ENCODE results near the gene SNN. TPM values are rescaled to one million over a fixed set of nuclear protein-coding genes. Genes with fewer than 3 reads are reported as not detected.
A peak's percentile ranks its signal among the peaks of the same experiment; 100 is the strongest.

SNN gene
- 28.3 TPM for total RNA-seq
- long read RNA-seq, transcript SNN-201 (2 exons, 3,312 nt): major isoform, 165 of 180 reads
- long read RNA-seq, partial matches to known transcripts: 14 of 180 reads
- long read RNA-seq, other reads (novel, unspliced or antisense): 1 of 180 reads

DNA sequence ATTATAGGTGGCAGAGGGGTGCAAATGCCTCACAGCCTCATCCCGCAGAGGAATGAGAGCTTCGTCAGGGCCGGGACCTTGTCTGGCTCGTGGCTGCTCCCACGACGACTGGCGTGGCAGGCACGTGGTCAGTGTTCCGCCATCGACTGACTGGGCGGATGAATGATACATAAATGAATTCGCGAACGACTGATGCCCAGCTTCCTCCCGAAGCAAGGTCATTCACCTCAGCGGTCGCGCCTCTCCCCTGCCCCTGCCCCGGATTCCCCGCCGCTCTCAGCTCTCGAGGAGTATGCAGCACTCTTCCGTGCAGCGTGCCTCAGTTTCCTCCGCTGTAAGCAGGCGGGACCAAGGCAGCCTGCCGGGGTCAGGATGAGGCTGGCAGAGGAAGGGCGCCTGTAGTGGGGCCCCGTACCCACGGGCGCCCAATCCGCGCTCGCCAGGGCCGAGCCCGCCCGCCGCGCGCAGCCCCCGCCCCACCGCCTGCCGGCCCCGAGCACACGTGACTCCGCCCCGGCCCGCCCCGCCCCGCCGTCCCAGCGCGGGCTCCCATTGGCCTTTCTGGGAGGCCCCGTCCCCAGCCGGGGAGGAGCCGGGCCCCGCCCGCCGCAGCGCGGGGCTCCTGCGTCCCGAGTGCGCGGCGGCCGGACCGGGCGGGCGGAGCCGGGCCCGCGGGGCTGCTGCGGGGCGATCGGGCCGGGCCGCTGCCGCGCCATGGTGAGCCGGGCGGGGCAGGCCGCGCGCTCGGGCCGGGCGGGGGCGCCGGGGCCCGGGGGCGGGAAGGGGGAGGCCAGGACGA, at the start of gene SNN:
SNN (plus strand) TSS at position 632 of the 799 bp plus-strand sequence. CDS start 7,605 bp downstream, outside the sequence.
- intact Hi-C loops (cut with DNase I): no loop called here
- DNase-seq: peak; percentile 93

DNA sequence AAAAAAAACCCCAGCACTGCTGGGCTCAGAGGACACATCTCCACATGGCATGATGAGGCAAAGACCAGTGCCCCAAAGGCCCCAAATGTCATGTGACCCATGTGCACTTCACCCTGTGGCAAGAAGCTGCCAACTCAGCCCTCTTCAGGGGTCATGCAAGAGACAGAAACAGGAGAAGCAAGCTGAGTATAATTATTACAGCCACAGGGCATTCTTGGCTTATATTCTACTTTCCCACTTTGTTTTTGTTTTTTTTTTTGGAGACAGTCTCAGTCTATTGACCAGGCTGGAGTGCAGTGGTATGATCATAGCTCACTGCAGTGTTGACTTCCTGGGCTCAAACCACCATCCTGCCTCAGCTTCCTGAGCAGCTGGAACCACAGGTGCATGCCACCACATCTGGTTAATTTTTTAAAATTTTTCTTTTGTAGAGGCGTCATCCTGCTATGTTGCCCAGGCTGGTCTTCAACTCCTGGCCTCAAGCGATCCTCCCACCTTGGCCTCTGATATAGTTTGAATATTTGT, 48.9 kb upstream of the SNN start:
- ATAC-seq (ENCODE audit: poor library complexity) (peak; percentile 36), DNase-seq (no peak)
- intact Hi-C loops (cut with DNase I): no loop called here

More for the DNA sequence above, at the start of gene SNN:
- peak; percentile 92 for ATAC-seq (ENCODE audit: poor library complexity)

DNA sequence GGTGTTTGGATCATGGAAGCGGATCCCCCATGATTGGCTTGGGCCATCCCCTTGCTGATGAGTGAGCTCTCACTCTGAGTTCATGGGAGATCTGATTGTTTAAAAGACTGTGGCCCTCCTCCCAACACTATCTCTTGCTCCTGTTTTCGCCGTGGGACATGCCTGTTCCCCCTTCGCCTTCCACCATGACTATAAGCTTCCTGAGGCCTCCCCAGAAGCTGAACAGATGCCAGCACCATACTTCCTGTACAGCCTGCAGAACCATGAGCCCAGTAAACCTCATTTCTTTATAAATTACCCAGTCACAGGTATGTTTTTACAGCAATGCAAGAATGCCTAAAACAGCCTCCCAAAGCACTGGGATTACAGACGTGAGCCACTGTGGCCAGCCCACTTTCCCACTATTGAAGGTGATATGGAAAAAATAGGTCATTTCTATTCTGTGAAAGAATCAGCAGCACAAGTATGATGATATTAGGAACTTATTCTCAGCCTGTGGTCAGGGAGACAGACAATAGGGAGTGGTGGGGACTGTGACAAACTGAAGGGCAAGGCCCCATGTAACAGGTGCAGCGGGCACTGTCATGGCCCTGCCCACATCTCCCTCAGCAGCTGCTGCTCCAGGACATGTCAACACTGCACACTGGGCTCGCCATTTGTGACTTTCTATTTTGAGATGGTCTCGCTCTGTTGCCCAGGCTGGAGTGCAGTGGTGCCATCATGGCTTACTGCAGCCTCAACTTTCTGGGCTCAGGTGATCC, 47.8 kb upstream of the SNN start:
- intact Hi-C loops (cut with DNase I): no loop called here
- ATAC-seq (ENCODE audit: poor library complexity): no peak
- no peak for DNase-seq

DNA sequence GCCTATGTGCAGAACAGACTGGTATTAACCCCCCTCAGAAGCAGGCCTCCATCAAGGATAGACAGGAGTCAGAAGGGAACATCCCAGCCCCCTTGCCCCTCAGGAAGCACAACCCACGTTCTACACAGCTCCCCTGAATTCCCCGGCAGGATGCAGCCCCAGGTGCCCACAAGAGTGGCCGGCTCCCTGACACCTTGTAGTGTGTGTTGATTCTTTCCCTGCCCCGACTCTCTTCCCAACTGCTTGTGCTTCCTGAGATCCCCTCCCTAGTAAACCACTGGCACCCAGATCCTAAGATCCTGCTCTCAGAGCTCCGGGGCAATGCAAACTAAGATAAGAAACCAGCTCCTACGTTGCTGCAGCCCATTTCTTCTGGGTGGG, 46.7 kb upstream of the SNN start:
- no peak for DNase-seq
- intact Hi-C loops (cut with DNase I): no loop called here
- ATAC-seq (ENCODE audit: poor library complexity): no peak

DNA sequence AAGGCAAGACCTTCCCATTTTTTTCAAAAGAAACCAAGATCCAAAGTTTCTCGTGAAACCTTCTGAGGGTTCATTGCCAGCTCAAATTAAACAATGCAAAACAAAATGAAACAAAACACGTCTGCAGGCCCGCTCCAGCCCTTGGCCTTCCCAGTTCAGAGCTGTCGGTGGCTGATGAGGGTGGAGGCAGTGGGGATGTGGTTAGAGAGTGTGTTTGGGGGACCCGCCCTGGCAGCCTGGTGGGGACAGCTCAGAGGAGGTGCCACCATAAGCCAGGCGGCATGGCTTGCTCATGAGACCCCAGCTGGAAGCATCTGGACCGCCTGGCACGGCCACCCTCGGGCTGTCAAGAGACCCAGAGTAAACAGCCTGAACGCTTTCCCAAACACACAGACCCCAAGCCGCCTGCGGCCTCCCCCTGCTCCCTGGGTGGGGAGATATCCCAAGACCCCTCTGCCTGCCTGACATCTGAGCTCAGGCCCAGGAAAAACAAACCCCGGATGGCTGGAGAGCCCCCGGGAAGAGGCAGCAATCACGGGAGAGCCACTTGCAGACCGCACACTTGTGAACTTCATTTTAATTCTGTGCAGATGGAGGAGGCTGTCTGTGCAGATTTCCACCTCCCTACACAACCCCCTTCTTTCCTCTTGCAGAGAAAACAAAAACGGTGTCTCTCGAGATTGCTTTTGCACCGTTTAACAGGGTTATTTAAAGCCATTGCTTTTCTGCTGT, 46.2 kb upstream of the SNN start:
- ATAC-seq (ENCODE audit: poor library complexity) (peak; percentile 67), DNase-seq (peak; percentile 68)
- intact Hi-C loops (cut with DNase I): no loop called here

DNA sequence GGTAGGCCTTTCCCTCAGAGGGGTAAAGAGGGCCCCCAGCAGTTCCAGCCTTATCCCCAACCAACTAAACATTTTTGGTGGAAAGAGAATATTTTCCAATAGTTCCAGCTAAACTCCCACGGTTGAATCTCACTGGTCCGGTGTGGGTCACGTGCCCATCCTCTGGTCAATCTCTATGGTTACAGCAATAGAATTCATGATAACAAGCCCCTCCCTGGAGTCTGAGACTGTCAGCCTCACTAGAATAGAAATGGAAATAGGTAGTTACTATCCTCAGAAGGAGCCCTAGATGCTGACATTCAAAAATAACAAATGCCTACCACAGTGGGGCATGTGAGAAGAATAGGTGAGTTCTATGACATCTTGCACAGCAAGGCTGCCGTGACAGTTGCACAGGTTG, 44.0 kb upstream of the SNN start:
- DNase-seq (no peak), ATAC-seq (ENCODE audit: poor library complexity) (no peak)
- intact Hi-C loops (cut with DNase I): no loop called here

DNA sequence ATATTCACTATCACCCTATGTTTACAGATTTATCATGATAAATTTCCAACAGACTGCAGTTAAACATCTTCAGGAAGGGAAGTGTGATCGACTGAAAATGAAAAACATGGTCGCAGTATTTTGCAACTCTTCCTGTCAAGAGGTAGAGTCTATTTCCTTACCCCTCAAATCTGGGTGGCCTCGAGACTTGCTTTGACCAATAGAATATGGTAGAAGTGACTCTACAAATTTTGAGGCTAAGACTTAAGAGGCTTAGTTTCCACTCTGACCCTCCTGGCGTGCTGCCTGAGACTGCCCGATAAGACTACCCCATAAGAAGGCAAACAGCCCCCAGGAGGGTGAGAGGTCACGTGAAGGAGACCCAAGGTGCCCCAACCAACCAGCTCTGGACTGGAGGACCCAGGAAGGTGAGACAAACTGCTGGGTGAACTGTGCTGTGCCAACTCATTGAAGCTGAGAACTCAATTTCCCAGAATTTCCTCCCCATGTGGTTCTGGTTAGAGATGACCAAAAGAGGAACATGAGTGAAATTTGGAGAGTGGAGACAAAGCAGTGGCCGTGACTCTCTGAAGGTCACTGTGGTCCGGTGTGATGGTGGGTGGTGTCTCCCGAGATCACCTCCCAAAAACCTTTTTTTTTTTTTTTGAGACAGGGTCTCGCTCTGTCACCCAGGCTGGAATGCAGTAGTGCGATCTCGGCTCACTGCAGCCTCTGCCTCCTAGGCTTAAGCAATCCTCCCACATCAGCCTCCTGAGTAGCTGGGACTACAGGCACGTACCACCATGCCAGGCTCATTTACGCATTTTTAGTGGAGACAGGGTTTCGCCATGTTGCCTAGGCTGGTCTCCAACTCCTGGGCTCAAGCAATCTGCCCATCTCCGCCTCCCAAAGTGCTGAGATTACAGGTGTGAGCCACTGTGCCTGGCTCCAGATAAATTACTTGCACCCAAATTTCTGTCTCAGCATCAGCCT, 43.3 kb upstream of the SNN start:
- intact Hi-C loops (cut with DNase I): no loop called here
- ATAC-seq (ENCODE audit: poor library complexity) (no peak), DNase-seq (no peak)

DNA sequence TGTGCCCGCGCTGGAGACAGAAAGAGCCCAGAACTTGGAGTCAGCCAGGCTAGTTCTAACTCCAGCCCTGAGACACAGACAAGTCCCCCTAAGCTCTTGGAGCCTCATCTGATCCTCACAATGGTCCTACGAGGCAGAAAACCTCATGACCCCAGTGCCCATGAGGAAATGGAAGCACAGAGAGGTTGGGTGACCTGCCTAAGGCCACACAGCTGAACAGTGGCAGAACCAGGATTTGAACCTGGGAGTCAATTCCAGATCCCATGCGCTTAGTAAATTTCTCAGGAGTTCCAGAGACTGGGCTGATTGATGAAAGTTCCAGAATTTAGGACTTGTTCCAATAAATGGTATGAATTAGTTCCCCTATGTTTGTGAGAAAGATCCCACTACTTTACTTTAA, 42.5 kb upstream of the SNN start:
- no peak for ATAC-seq (ENCODE audit: poor library complexity)
- DNase-seq: no peak
- intact Hi-C loops (cut with DNase I): no loop called here

DNA sequence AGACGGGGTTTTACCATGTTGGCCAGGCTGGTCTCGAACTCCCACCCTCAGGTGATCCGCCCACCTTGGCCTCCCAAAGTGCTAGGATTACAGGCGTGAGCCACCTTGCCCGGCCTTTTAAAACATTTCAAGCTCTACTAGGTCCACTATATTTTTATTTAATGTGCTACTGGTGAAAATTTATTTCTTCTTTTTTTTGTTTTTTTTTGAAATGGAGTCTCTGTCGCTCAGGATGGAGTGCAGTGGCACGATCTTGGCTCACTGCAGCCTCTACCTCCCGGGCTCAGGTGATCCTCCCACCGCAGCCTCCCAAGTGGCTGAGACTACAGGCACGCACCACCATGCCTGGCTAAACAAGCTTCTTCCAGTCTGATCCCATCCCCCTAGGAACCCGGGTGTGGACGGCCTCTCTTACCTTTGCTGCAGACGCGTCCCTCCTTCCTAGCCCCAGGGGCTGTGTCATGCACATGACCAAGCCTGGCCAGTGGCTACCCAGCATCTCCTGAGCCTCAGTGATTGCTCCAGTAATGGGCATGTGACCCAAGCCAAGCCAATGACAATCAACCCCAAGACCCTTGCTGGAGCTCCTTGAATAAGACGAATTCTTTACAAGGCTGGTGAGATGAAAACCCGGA, 41.5 kb upstream of the SNN start:
- intact Hi-C loops (cut with DNase I): no loop called here
- DNase-seq: no peak

DNA sequence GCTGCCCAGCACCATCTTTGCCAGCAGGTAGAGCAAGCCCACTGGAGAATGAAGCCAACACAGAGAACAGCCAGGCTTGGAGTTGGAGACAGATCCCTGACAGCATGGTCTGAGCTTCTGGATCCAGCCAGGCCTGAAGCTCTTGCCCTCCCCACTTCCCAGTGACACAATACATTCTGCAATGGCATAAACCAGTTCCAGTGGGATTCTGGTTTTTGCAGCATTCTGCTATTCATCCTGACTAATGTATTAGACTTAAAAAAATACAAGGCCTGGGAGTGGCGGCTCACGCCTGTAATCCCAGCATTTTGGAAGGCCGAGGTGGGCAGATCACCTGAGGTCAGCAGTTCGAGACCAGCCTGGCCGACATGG, 41.0 kb upstream of the SNN start:
- DNase-seq (no peak), ATAC-seq (ENCODE audit: poor library complexity) (no peak)
- intact Hi-C loops (cut with DNase I): no loop called here

More for the DNA sequence above, 41.5 kb upstream of the SNN start:
- ATAC-seq (ENCODE audit: poor library complexity): no peak

DNA sequence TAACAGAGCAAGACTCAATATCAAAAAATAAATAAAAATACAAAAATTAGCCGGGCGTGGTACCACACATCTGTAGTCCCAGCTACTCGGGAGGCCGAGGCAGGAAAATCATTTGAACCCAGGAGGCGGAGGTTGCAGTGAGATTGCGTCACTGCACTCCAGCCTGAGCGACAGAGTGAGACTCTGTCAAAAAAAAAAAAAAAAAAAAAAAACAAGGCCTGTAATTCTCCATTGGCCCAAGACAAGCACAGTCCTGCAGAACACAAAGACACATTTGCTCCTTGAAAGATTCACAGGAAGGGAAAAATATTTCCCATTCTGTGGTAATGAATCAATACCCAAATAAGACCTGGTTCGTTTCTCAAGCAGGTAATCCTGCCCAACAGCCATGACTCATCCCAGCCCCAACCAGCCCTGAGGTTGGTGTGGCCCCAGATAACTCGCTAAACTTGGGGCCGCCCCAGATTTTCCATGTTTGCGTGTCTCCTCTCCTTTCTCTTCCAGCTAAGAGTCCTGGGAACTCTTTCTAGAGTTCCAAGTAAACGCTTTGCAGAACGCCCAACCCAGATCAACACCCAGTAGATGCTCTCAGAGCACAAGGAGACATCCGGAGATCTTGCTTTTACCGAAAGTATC, 40.3 kb upstream of the SNN start:
- intact Hi-C loops (cut with DNase I): no loop called here
- ATAC-seq (ENCODE audit: poor library complexity) (peak; percentile 49), DNase-seq (no peak)

DNA sequence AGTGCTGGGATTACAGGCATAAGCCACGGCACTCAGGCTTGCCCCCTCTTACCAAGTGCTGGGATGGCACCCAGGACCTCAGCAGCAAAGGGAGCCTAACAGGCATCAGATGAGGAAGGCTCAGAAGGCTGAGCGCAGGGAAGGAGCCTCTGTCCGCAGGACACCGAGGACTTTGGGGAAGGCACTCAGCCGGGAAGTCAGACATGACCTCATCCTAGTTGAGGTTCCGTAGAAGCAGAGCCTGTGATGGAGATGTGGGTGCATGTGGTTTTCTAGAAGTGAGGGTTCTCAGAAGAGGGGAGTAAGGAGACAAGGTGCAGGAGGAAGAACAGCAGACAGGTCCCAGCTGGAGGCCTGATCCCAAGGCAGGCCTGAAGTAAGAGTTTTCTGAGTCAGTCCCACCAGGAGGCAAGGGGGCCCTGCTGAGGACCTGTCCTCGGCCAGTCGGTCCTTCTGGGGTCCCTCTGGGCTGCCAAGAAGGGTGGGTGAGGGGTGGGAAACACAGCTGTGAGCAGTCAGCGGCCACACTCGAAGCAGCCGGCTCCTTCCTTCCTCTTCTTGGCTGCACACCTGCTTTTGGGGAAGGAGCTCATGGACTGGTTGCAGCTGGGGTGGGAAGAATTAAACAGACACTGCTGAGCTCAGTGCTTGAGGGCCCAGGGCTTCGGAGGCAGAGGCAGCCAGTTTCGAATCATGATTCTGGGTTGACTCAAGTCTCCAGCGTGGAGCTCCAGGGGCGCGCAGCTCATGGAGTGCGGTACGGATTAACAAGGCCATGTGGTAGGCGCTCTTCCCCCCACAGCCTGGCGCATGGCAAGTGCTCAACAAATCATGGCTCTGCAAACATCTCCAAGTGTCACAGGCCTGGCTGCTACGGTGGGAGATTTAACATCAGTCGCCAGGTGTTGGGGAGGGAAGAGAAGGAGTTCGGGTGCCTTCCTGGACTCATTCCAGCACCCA, 38.9 kb upstream of the SNN start:
- intact Hi-C loops (cut with DNase I): no loop called here
- ATAC-seq (ENCODE audit: poor library complexity): peak; percentile 52
- peak; percentile 61 for DNase-seq

DNA sequence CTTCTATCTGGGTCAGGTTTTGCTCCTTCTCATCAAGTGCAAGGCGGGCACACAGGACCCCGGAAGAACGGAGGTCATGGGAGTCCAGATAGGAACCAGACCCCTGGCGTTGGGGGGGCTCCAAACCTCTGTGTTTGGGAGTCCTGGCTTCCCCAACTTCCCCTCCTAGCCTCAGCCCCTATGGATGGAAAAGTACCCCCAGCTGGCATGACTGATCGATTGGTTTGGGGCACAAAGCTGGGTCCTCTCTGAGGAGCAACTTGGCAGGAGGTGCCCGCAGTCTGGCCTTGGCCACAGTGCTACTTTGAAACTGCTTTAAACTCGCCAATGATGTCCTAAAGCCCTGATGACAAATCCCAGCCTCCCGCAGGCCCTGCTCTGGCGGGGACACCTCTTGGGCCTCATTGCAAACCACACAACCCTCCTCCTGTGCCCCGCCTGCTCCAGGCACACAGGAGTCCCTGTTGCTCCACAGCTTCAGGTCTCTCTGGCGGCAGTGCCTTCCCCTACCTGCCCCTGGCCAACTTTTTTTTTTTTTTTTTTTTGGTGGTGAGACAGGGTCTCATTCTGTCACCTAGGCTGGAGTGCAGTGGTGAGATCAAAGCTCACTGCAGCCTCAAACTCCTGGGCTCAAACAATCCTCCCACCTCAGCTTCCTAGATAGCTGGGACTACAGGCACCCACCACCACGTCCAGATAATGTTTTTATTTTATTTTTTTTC, 38.0 kb upstream of the SNN start:
- intact Hi-C loops (cut with DNase I): no loop called here
- DNase-seq: no peak

DNA sequence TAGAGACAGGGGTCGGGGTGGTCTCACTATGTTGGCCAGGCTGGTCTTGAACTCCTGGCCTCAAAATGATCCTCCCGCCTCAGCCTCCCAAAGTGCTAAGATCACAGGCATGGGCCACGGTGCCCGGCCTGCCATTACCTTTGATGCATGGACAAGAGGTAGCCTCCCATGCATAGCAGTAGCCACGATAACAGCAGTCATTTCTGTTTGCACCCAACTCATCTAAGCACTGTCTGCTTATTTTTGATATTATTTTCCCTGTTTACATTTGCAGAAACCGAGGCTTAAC, 37.5 kb upstream of the SNN start:
- DNase-seq (no peak), ATAC-seq (ENCODE audit: poor library complexity) (no peak)
- intact Hi-C loops (cut with DNase I): no loop called here

More for the DNA sequence above, 38.0 kb upstream of the SNN start:
- no peak for ATAC-seq (ENCODE audit: poor library complexity)

DNA sequence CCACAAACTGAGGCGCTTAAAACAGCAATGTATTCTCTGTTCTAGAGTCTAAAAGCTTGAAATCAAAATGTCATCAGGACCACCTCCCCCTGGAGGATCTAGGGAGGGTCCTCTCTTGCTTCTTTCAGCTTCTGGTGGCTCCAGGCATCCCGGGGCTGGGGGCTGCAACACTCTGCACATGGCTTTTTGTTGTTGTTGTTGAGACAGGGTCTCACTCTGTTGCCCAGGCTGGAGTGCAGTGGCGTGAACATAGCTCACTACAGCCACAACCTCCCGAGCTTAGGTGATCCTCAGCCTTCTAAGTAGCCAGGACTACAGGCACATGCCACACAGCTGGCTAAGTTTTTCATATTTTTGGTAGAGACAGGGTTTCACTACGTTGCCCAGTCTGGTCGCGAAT, 37.0 kb upstream of the SNN start:
- intact Hi-C loops (cut with DNase I): no loop called here
- DNase-seq: no peak
- ATAC-seq (ENCODE audit: poor library complexity): no peak

All from Right ventricle myocardium superior (tissue), 1 donor.